NOMO-1 (cell line): ENCODE measurements around the gene SLC2A9.
A peak's percentile ranks its signal among the peaks of the same experiment; 100 is the strongest.

Experiments used
- DNase-seq, 2 experiments: peaks; one replicate each; lab custom pipeline; 2025; ENCODE audit not compliant: unreplicated experiment in 2 of 2; lab: John Stamatoyannopoulos, UW

SLC2A9 gene

DNA sequence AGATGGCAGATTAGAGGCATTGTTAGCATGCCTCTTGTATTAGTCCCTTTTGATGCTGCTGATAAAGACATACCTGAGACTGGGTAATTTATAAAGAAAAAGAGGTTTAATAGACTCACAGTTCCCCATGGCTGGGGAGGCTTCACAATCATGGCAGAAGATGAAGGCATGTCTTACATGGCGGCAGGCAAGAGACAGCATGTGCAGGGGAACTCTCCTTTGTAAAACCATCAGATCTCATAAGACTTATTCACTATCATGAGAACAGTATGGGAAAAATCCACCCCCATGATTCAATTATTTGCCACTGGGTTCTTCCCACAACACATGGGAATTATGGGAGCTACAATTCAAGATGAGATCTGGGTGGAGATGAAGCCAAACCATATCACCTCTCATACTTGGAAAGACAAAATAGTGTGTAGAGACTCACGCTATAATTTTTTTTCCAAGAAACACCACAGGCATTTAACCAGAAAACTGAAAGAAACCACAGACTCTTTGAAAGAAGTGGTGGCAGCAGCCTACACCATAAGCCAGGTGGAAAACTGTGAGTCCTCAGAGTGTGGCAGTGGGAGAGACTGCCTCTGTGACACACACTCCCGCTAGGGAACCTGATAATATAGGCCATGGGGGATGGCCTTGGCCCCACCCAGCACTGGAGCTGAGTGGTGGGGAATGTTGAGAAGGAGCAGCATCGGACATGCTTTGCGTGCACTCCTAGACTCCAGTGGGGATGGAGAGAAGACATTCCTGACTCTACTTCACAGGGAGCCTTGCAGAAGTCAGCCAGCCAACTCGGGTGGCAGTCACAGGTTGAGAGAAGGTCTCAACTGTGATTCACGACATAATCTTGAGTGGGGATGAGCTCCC lies 51.5 kb downstream of the SLC2A9 start:
- DNase-seq, result no peak

DNA sequence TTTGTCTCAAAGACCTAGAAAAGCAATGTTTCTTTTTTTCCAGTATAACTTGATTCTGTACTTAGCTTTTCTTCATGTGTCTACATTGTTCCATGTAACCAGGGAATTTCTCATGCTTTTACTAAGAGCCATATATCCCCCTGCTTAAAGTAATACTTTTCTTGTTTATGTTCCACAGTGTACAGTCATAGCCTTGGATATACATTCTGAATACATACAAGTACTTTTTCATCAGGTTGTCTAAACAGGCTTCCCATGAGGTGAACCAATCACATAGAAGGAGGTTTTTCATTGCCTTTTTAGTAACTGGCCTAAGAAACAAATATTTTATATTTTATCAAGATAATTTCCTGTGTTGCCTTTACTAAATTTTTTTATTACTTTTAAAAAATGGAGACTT lies 52.8 kb downstream of the SLC2A9 start:
- DNase-seq, result no peak

DNA sequence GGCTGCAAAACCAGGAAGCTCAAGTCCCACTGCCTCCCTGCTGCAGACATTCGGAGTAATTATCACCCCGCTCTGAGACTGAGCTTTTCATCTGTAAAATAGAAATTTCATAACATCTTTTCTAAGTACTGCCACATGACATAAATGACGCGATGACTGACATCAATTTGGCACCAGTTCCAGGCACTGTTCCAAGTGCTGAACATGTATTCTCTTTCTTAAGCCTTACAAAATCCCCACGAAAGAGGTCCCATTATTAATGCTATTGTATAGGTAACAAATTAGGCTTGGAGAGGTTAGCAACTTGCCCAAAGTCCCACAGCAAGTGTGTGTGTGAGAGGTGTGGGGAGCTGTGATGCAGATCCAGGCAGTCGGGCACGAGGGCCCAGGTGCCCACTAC lies 56.4 kb downstream of the SLC2A9 start:
- no peak for DNase-seq

DNA sequence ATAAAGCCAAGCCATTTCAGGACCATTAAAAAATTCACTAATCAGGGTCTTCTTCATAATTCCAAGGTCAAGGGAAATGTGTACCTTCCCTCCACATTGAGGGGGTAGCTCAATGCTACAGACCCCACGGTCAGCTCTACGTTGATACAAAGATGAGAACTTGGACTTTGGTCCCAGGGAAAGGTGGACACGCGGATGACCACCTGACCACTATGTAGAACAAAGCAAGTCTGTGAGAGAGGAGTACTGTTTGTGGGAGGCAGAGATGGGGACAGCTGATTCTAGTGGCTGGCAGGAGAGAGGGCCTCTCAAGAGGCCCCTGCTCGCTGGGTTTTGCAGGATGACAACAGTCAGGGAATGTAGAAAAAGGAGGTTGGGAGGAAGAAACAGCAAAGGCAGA lies 58.0 kb downstream of the SLC2A9 start:
- no peak for DNase-seq

DNA sequence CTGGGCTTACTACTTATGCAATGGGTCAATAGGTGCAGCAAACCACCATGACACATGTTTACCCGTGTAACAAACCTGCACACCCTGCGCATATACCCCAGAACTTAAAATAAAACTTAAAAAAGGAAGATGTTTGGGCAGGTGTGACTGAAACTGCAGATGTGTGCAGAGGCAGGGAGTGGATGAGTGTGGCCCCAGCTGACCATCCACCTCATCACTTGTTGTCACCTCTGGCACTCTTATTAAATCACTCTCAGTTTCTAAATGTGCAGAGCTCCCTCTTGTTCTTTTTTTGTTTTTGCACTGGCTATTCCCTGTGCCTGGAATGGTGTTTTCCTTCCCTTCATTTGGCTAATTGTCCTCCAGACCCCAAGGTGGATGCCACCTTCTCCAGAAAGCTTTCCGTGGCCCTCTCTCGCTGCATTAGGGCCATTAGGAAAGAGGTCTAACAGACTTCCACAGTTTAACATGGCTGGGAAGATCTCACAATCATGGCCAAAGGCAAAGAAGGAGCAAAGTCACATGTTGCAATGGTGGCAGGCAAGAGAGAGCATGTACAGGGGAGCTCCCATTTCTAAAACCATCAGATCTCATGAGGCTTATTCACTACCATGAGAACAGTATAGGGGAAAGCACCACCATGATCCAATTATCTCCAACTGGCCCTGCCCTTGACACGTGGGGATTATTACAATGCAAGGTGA lies 58.5 kb downstream of the SLC2A9 start:
- DNase-seq, result no peak

DNA sequence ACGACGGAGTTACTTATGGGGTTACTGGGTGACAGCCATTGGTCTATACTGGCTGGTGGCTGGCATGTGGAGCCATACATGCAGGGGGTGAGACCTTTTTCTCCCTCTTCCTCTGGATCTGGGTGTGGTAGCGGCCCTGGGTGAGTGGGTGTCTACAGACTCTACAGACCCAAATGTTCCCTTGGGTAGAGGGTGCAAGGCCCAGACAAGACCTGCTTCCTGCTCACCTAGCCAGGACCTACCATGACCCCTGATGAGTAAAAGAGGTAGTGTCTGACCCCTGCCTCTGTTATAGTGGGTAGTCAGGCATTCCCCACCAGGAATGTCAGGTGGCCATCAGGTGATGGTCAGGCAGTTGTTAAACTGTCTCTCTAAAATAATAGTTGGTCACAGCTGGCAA lies 66.8 kb downstream of the SLC2A9 start:
- no peak for DNase-seq

DNA sequence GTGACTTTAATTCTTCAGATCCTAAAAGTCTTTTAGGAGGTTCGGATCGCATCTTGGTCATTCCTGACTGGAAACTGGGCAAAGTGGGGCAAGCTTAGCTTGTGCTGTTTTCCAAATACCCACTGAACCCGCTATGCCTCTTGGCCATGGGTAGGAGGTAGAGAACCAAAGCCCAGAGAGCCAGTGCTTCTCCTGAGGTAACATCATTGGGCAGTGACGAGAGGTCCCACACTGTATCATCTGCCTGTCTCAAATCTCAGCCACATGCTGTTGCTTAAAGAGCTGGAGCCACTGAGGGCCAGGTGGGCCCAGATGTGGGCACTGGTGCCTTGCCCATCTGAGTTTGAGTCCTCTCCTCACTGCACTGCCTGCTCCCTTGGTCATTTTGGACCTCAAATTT lies 68.2 kb downstream of the SLC2A9 start:
- no peak for DNase-seq

DNA sequence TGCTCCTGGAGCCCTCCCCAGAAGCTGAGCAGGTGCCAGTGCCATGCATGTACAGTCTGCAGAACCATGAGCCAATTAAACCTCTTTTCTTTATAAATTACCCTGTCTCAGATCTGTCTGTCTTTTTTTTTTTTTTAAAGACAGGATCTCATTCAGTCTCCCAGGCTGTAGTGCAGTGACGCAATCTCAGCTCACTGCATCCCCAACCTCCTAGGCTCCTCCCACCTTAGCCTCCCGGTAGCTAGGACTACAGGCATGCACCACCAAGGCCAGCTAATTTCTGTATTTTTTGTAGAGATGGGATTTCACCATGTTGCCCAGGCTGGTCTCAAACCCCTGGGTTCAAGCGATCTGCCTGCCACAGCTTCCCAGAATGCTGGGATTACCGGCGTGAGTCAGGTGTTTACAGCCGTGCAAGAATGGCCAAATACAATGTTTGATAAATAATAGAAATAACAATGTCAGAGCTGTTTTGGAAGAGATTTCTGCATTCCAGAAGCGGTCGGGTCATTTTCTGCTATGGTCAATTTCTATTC lies 68.8 kb downstream of the SLC2A9 start:
- peak in 1 of 2 experiments; percentile 5 for DNase-seq

DNA sequence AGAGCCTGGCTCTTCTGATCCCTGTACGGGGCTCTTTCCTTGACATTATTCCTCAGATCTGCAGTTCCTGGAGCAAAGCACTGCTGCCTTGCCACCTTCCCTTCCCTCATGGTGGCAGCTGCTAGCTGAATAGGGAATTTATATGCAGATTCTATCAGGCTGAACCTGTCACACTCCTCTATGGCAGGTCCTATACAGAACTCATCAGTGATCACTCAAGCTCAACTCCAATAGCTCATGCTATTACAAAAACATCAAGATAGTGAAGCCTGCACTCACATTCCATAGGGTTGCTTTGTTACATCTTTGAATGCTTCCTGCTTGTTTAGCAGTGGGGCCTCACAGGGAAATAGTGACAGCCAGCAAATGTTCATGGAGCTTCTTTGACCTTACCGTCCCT lies 71.7 kb downstream of the SLC2A9 start:
- no peak for DNase-seq

DNA sequence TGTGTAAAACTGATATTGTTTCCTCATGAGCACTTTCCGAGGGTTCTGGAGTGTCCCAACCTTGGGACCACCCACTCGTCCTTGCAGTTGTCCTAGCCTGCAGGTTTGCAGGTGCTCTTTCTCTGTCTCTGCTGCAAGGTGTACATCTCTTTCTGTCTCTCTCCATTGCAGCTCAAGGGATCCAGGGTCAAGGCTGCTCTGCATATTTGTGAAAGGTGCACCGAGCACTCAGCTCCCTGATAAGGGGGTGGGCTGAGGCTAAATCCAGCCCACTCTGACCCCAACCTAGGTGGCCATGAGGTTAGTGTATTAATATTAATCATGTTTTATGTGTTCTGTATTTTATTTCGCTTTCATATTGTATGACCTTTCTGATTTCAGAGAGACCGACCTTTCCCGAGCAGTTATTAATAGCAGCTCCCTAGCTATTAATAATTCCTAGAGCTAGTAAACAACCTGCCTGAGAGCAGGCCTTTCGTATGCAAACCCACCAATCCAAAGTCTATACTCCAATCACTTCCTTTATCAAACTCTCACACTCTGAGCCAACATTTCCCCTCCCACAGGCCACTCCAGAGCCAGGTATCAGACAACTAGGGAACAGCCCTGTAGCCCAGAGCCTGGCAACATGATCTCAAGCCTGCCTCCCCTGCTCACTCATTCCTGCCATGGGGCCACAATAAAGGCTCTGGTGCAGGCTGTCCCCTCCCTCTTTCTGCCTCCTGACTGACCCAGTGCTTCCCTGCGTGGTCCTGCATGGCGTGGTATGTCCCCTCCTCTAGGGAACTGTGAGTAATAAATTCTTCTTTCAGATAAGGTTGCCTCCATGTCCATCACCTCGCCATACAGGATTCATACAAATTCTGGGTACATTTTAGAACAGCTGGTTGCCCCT lies 73.9 kb downstream of the SLC2A9 start:
- no peak for DNase-seq

DNA sequence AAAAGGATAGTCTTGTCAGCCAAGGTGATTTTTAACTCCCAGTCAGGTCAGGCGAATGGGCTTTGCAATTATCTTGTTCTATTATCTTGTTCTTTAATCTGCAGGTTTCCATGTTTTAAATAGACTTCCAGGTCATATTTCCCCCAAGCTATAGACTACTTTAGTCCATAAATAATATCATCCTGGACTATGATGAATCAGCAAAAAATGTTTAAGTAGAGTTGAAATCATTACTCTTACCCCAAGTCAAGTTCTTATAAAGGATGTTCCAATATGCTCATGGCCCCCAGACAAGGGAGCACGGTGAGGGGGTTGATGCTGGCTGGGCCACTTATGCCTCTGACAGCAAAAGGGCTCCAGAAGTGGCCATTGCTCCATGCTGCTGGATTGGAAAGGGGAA lies 75.1 kb downstream of the SLC2A9 start:
- no peak for DNase-seq

DNA sequence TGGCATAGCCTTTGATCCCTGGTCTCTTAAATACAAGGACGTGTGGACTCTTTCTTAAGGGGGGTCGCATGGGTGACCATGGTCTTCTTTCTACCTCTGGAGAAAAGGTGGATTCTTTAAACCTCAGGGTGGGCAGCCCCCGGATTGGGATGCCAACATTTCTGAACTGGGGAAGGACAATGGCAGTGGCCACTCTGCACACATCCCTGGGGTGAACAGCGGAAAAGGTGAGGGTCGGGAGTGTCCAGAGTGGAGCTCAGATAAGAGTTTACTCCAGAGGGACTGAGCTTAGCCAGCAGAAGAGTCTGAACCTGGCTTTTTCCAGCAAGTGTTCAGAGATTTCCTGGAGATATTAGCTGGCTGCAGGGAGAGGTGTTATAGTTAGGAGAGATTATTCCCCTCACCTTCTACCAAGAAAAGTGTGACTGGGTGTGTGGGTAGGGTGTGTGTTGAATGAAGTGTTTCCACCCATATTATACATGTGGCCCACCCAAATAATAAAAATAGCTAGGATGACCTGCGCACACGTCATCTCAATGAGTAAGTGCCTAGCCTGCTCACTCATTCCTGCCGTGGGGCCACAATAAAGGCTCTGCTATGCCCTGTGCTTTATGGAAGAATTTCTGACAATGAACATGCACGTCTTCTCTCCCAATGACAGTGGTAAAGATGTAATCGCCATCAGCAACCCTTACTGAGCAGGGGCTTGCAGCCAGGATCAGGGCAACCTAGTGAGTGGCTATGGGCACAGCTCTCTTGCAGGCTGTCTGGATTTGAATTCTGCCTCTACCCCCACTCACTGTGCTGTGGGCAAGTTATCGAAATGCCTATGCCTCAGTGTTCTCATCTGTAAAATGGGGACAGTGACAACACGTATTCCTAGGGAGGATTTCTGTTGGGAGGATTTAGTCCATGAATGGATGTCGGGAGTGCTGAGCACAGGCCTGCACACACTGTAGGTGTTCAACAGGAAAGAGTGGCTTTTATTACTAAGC lies 76.6 kb downstream of the SLC2A9 start:
- no peak for DNase-seq

DNA sequence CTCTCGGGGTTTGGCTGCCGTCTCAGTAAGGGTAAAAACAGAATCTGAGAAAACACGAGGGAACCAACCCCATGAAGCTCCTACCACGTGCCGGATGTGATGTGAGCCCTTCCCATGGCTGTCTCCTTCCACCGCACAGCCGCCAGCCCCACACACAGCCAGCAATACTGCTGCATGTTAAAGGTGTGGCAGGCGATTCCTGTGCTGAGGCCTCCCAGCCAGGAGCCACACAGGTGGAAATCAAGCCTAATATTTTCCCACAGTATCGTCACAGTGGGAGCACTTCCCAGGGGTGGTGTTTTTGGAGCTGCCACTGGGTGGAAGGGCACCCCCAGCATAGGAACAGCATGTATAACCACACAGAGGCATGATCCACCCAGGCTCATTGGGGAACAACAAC lies 77.5 kb downstream of the SLC2A9 start:
- no peak for DNase-seq

DNA sequence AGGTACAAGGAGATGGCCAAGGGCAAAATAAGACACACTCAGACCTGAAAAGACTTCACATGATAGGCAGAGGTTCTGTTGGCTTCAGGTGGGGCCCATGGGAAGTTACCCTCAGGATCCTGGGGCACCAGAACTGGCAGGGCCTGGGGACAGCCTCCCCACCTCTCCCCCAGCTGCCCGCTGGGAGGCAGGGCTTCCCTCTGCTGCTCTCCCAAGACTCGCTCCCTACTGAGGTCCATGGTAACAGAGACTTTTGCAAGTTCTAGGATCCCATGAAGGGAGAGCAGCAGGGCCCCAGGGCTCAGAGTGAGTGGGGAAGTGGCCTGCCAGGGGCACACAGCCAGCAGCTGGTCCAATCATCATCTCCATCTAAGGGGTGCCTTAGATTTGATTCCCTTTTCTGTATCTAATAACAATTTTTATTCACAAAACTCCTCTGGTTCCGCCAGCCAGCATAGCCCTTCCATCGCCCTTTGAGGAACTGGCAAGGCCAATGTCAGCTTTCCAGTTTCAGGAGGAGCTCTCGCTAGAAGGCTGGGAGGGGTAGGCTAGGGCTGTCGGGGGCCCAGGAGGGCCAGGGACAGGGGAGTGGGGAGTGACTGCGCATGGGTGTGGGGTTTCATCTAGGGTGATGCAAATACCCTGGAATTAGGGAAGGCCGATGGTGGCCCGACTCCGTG lies 78.2 kb downstream of the SLC2A9 start:
- DNase-seq, result no peak

DNA sequence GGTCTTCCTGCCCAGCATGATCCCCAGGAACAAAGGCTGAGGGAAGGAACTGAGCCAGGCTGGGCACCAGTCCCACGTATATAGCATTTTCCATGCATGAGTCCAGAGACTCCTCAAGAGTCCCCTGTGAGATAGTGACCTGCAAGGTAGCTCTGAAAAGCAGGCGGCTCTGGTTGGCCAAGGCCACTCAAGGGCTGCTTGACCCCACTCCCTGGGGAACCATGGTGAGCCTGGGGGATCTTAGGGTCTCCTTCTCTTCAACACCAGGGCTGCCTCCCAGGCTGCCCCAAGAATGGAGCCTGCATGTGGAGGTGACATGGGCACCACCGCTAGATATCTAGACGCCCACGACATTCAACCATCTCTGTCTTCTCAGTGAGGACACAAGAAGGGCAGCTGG lies 79.2 kb downstream of the SLC2A9 start:
- no peak for DNase-seq

DNA sequence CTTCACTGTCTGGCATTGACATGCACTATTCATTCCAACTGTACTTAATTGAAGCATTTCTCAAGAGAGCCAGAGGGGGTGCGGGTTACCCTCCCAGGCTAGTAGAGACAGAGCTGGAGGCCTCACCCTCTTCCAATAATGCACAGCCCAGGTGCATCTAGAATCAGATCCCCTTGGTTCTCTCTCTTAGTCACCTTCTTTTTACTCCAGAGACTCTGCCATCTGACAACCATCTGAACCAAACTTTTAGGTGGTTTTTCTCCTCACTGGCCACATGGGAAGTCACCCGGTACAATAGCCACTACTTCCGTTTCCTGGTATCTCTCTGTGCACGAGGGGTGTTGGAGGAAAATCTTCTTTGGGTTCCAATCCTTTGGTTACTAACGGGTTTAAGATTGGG lies 81.3 kb downstream of the SLC2A9 start:
- no peak for DNase-seq

DNA sequence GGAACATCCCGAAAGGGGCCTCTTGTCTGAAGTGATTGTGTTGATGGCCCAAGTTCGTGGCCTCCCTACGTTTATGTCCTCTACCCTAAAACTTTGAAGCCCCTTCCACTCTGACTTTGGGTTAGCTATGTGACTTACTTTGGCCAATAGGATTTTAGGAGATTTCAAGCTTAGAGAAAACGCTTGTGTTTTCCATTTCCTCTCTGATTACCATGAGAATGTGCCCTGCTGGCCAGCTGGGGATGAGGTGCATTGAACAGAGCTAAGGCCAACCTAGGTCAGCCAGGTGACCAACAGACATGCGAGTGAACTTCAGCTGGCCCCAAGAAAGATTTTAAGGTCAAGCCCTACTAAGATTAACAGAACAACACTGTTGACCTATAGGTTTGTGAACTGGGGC lies 82.4 kb downstream of the SLC2A9 start:
- DNase-seq, result no peak

DNA sequence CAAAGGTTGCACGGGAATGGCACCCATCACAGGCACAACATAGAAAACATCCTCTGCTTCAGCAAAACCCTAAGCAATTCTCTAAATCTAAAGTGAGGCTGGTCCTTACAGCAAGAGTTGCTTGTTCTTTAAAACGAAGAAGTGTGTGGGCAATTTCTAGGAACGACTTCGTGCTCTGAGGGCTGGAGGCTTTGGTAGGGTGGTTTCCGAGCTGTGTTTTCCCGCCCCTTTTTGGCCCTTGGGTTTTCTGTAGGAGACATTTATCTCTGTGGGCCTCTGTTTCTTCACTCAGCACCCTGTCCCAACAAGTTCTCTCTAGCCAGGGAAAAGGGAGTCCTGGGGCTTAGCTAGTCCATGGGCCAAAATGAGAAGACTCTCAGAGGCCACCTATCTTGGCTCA lies 84.2 kb downstream of the SLC2A9 start:
- DNase-seq, result no peak

DNA sequence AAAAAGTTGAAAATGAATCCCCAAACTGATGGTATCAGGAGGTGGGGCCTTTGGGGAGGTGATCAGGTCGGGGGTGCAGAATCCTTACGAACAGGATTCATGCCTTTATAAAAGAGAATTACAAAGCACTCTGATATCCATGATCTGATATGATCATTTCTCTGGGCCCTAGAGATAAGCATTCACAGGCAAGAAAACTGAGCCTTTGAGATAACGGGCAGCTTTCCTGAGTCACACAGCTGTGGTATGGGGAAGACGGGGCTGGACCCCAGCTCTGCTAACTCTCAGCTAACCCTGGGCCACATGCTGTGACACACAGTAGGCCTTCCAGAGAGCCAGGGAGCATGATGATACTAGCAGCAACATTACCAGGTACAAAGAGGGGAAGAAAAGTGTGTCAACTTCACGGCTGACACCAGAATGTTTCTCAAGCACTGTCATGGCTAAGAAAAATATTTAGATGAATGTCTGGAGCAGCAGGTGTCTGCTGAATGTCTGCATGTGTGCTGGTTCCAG lies 85.1 kb downstream of the SLC2A9 start:
- DNase-seq, result no peak
